ENCODE measurements around the gene BMP6.

The BMP6 gene

DNA sequence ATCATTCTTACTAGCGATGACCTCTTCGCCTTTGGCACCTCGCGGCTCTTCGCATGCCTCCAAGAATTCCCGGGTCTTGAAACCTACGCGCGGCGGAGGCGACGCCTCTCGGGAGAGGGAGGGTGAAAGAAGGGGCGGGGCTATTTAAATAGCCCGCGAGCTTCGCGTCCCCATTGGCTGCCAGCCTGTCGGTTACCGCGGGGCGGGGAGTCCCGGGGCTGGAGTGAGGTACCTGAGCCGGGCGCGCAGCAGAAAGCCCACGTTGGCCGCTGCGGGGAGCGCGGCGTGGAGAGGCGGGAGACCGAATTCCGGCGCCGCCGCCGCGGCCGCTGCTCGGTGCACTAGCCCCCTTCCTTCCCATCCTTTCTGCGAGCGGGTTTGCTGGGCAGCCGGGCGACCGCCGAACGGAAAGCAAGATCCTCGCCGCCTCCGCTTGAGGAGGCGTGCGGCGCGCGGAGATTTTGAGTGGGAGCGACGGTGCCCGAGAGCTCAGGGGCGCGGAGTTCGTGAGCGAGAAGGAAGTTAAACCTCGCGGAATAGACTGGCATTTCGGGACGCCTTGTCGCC, at the start of gene BMP6:
TSS of gene BMP6 (plus strand) at position 251 of the 567 bp plus-strand sequence. CDS start 857 bp downstream, outside the sequence.
- no peak for DNase-seq (ENCODE audit: low read depth)

DNA sequence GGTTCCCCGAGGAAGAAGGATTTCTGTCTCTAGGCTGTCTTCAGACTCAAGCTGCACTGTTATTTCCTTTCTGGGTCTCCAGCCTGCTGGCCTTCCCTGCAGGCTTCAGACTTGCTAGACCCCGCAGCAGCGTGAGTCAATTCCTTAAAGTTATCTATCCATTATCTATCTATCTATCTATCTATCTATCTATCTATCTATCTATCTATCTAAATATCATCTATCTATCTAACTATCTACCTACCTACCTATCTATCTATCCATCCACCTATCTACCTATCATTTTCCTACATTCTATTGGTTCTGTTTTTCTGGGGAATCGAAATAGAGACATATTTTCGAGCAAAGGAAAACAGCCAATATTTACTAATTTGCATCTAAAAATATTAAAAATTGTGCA, 48.7 kb upstream of the BMP6 start:
- no peak for DNase-seq (ENCODE audit: low read depth)

GRCh38 chr6:7680393-7681075, 45.4 kb upstream of the BMP6 start:
- DNase-seq (ENCODE audit: low read depth) = no peak

GRCh38 chr6:7681449-7681848, 44.5 kb upstream of the BMP6 start:
- no peak for DNase-seq (ENCODE audit: low read depth)

DNA sequence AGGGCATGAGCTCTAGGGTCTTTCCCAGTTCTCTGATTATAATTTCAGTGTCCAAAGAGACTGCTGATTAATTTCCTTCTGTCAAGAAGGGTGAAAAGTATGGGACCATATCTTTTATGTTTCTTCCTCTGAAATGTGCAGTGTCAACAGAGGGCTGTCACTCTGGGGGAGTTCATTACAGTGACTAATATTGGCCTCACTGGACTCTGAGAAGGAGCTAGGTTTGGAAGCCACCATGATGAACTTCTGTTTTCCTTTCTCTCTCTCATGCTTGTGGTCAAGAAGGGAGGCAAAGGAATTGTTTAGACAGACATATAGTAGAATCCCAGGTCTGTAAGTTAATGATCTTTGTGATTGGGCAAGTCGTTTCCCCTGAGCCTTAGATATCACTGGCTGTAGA, 41.8 kb upstream of the BMP6 start:
- DNase-seq (ENCODE audit: low read depth) = no peak

- DNase-seq (ENCODE audit: low read depth) = no peak
Measured at GRCh38 chr6:7684843-7685242, 41.1 kb upstream of the BMP6 start.

DNA sequence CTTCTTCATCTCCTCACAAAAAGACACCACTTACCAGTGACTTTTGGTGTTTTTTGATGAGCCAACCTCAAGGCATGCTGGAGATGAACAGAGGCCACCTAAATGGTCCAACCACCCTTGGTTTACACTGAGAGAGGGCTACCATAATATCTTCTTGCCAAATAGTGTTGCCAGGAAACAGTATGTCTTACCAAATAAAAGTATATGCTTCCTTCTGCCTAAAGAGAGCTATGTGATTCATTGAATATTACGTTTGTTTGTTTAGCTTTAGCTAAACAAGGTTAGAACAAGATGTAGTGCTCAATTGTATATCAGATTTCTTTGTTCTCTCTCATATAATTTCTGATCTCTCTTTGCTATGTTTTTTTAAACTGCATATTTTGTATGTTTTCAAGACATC, 40.6 kb upstream of the BMP6 start:
- no peak for DNase-seq (ENCODE audit: low read depth)

DNA sequence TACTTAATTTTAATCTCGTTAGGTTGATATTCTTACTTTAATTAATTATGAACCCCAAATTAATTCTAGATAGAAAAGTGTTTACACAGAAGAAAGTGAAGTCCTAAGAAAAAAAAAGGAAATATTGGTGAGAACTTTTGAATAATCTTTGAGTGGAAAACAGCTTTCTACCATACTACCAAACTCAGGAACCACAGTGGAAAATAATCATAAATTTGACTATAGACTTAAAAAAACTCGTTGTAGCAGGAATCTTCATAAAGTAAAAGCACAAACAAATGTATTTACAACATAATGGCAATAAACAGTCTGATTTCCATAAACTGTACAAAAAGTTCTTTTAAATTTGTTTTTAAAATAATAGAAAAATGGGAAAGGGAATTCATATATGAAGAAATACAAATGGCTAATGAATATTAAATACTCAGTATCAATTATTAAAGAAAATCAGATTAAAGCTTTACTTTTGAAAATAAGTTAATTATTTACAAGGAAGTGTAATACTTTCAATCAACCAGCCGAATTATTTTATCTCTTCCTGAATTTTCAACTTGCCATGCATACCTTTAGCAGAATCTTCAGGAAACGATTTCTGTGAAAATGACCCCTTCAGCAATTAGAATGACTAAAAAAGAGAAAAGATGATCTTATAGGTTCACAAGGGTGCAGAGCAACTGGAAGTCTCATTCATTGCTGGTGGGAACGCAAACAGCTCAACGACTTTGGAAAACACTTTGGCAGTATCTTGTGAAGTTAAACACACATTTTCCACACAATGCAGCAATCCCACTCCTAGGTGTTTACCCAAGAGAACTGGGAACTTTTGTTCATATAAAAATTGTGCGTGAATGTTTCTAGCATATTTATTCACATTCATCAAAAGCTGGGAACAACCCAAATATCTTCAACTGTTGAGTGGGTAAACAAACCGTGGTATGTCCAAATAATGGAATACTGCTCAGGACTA, 38.5 kb upstream of the BMP6 start:
- DNase-seq (ENCODE audit: low read depth) = no peak

GRCh38 chr6:7691021-7691420, 34.9 kb upstream of the BMP6 start:
- DNase-seq (ENCODE audit: low read depth) = no peak

DNA sequence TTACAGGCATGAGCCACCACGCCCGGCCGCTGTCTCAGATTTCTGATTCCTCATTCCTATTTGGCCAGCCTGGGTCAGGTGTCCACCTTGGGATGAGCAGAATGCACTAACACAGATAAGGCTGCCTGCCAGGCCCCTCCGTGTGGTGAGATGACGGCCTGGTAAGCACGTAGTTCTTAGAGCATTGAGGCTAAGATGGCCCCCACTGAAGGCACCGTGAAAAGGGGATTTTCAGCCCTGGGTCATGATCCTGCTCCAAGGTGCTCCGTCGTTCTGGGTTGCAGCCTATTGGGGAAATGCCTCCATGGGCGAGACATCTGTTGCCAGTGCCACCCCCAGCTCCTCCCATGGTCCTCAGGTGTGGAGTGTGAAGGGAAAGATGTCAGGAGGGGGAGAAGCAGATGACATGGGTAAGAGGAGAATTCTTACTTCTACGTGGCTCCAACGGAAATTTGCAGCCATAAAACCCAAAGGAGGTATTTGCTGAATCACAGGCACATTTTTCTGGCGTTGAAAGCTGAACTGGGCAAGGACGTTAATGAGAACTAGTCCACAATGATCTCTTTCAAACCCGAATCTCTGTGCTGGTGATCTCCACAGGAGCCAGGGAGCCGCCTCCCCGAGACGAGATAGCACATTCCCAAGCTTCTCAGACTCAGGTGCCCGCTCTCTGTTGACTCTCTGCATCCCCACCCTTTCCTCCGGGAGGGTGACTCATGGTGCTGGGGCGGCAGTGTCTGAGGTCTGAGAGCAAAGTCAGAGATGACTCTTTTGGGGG, 34.0 kb upstream of the BMP6 start:
- no peak for DNase-seq (ENCODE audit: low read depth)

GRCh38 chr6:7692453-7692784, 33.5 kb upstream of the BMP6 start:
- no peak for DNase-seq (ENCODE audit: low read depth)

GRCh38 chr6:7693827-7694226, 32.1 kb upstream of the BMP6 start:
- DNase-seq (ENCODE audit: low read depth) = no peak

DNA sequence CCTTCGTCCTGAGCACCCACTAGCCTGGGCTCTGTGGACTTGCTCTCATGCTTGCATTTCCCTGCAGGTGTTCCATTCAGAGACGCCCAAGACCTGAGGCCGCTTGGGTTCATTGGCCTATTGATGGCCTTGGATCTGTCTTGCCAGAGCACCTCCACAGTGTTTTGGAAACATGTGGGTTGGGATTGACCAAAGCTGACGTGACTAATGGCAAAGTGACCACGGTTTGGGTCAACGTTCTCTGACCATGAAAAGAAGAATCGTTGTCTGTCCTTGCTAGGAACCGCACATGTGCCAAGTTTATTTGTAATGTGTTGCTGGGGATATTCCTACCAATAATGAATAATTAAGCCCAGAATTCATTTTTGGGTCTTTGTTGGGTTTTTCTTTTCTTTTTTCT, 29.8 kb upstream of the BMP6 start:
- DNase-seq (ENCODE audit: low read depth) = no peak

DNA sequence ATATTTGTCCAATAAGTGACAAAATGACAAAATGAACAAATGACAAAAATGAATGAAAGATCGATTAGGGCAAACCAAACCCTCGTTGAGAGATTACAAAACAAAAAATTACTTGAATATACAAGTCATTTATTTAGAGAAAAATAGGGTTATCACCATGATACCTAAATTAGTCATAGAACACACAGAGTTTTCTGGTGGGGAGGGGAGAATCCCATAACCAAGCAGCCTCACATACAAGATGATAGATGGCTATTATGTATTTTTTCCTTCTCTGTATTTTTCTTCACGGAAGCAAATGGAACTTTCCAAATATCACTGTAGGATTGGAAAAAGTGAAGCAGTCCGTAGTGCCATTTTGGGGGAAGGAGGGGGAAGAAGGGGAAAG, 28.5 kb upstream of the BMP6 start:
- no peak for DNase-seq (ENCODE audit: low read depth)

- no peak for DNase-seq (ENCODE audit: low read depth)
Measured at GRCh38 chr6:7697820-7698623, 27.9 kb upstream of the BMP6 start.

- DNase-seq (ENCODE audit: low read depth) = no peak
Measured at GRCh38 chr6:7701212-7701834, 24.6 kb upstream of the BMP6 start.

DNA sequence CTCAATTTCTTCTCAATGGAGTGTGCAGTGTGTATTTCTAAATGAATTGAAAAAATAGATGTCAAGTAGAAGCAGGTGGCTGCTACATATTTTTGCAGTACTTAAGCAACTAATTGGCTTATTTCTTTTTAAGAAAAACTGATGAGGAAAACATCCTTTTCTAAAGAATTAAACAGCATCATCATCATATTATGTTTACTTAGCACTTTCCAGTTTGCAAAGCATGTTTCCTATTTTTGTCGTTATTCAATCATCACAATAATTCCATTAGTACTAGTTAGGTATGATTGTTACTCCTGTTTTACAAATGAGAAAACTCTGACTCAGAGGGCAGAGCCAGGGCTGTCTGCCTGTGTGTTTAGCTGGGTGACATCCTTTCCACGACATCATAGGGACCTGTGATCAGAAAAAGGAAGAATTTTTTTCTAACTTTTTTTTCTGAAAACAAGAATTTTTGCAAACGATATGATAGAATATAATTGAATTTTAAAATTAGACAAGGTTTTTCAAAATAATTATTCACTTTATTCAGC, 22.7 kb upstream of the BMP6 start:
- no peak for DNase-seq (ENCODE audit: low read depth)

DNA sequence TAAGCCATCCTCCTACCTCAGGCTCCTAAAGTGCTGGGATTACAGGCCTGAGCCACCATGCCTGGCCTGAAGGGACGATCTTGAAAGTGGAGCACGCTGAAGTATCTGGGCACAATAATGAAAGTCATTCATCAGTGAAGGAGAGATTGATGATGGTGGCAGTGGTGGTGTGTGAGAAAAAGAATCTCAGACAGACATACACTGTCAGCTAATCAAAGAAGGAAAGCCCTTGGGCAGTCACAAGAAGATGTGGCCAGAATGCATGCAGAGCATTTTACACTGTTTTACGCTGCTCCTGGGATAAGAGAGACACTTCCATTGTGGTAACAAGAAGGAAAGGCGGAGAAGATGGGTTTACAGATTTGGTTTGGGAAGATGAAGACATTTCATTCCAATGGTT, 20.4 kb upstream of the BMP6 start:
- DNase-seq (ENCODE audit: low read depth) = no peak

DNA sequence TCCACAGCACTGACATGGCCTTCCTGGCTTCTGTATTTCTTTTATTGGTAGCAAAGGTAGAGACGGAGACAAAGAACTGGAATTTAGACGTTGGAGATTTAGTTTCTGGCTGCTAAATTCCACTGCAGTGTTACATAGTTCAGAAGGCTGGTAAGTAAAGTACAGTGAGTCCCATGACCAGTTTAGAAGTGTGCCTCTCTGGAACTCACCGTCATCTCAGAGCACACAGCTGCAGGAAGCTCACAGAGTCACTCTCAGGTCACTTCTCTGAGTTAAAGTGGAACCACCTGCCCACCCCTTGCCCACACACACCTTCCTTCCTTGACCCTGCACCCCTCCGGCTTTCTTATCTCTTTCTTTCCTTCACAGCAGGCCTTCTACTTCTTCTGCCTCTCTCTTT, 19.6 kb upstream of the BMP6 start:
- DNase-seq (ENCODE audit: low read depth) = no peak

DNA sequence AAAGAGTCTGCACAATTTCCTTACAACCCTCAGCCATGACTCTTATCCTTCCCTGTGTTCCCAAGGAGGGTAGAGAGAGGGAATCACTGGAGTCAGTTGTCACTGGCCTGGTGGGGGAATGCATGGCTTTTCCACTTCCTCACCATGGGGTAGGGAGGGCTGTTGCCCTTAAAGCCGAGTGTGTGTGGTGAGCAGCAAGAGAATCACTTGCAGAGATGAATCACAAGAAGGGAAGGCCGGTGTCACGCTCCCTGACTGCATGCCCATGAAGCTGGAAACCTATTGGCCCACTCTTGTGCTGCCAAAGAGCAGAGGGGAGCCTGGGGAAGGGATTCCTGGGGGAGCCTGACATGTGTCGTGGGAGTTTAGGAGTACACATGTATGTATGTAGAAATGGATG, 18.1 kb upstream of the BMP6 start:
- no peak for DNase-seq (ENCODE audit: low read depth)

DNA sequence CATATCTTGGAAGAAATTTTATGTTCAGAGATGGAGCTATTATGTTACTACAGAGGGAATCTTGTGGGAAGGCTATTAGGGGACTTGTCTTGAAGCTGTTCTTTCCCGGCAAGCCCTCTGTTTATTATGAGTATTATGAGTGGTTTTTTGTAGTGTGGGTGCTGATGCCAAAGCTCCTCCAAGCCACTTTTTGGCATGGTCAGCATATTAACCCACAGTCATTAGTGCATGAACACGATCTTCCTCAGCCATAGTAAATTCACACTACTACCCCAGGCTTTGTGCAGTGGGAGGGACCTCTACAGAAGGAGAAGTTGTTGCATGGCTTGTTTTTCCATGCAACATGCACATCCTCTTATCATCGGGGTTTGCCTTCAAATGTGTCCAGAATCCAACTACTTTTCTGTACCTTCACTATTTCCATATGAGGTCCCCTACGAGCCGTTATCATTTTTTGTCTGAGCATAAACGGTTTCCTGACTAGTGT, 6.5 kb upstream of the BMP6 start:
- no peak for DNase-seq (ENCODE audit: low read depth)

All from activated gamma-delta T cell treated with anti-CD3 and anti-CD28 coated beads, Interleukin-2, amount 50 U/mL, for 16 hours (primary cell).